ENCODE measurements around the gene RERE.

DNA sequence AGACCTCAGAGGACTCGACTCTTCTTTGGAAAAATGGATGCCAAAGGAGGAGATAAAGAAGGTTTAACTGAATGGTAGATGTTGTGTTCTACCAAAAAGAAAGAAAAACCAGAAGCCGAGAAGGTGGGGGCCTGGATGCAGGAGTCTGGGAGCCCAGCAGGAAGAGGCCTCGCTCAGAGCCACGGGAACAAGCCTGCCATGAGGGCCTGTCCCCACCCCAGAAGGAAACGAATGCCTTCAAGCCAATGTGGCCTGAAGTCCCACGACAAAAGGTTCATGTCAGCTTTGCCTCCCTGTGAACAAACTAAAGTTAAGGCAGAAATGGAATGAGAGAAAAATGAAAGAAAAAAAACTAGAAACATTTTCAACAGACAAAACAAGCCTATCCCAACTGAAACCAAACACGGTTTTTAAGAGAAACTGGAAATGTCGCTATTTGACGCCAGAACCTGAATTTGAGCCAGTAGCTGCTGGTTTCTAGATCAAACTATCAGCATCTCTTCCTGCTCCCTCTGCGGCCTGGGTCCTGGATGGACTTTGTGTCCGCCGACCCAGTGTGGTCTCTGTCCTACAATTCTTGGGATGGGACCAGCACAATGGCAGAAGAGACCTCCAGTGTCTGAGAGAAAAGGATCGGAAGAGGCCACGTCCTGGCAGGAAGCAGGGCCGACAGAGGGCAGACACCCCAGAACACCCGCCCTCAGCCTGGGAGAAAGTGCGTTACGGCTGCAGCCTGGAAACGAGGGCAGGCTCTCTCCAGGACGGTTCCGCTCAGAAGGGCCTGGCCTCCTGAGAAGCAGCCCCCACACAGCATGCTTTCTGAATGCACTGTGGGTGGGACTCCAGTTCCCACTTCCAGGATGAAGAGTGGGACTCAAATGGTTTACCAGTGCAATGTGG is 464.3 kb downstream of the RERE start:
- TF ChIP-seq POLR2A (IDR thresholded peaks at IDR 0.05), result no peak
- TF ChIP-seq, protein P1, sequence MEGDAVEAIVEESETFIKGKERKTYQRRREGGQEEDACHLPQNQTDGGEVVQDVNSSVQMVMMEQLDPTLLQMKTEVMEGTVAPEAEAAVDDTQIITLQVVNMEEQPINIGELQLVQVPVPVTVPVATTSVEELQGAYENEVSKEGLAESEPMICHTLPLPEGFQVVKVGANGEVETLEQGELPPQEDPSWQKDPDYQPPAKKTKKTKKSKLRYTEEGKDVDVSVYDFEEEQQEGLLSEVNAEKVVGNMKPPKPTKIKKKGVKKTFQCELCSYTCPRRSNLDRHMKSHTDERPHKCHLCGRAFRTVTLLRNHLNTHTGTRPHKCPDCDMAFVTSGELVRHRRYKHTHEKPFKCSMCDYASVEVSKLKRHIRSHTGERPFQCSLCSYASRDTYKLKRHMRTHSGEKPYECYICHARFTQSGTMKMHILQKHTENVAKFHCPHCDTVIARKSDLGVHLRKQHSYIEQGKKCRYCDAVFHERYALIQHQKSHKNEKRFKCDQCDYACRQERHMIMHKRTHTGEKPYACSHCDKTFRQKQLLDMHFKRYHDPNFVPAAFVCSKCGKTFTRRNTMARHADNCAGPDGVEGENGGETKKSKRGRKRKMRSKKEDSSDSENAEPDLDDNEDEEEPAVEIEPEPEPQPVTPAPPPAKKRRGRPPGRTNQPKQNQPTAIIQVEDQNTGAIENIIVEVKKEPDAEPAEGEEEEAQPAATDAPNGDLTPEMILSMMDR (IDR thresholded peaks at IDR 0.05), result no peak

Measured in uterus (tissue), 2 donors.